ENCODE data around the gene ESYT2.
"Not testable (repeated sequence)": the region's sequence is repeated elsewhere in the genome, so short reads cannot be mapped to it uniquely, and the experiment has no call there.

ESYT2 gene

DNA sequence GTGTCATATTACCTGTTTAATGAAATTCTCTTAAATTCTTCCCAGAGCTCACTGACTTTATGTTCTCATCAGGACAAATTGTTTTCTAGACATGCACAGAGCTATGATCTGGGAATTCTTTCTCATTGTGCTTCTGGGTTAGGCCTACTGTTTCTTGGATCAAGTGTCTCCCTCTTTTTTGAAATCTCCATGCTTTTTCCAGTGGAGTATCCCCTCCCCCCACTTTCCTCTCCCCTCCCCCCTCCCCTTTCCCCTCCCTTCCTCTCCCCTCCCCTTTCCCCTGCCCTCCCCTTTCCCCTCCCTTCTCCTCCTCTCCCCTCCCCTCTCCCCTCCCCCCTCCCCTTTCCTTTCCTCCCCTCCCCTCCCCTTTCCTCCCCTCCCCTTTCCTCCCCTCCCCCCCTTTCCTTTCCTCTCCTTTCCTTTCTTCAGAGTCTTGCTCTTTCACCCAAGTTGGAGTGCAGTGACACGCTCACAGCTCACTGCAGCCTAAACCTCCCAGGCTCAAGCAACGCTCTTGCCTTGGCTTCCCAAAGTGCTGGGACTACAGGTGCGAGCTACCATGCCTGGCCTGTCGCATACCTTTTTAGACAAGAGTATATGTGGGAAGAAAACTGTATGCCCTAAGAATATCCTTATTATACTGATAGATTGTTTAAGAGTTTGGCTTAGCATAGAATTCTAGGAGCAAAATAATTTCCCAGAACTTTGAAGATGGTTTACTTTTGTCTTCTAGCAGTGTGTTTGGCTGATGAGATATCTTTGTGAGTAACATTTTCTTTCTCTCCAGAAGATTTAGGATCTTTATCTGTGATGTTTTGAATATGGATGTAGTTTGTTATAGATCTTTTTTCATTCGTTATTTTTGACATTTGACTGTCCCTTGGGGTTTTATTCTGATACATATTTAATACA lies 29.5 kb upstream of the ESYT2 start:
- no peak for DNase-seq (ENCODE audit: low read depth in 2 of 2)

DNA sequence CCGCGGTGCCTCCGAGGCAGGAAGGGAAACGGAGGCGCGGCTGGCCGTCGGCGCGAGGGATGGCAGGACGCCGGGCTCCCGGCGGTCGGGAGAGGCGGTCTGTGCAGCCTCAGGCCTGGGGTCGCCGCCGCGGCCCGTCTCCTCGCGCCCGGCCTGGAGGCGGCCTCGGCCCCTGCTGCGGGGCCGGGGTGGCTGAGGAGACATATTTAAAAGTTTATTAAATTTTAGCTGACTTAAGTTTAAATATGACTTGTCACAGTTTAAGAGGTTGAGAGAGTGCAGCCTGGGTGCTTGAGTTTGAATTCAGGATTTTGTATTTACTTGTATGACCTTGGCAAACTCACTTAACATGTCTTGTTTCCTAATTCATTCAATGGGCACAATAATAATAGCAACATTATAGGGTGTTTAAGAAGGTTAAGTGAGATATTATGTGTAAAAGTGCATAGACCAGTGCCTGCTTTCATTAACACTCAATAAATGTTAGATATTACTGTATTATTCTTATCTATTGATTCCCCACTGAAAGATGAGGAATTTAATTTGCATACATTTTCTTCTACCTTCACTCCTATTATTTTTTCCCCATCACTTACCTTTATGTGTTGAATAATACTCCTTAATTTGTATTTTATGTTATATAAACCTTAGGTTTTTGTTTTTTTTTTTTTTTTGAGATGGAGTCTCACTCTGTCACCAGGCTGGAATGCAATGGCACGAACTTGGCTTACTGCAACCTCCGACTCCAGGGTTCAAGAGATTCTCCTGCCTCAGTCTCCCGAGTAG lies 27.8 kb upstream of the ESYT2 start:
- no peak for DNase-seq (ENCODE audit: low read depth in 2 of 2)

DNA sequence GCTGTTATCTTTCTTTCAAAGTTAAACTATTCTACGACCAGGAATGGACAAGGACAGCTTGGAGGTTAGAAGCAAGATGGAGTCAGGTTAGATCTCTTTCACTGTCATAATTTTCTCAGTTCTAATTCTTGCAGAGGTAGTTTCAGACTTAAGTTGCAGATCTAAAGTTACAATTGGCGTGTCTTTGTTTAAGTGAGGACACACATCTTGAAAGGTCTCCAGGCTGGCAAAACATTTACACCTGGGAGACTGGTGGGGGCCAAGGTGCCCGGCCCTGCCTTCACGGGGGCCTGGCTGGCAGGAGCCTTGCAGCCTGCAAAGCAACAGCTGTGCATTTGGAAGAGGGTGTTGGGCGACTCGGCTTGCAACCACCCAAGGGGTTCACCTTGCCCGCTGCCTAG lies 25.4 kb upstream of the ESYT2 start:
- DNase-seq (ENCODE audit: low read depth in 2 of 2): no peak

DNA sequence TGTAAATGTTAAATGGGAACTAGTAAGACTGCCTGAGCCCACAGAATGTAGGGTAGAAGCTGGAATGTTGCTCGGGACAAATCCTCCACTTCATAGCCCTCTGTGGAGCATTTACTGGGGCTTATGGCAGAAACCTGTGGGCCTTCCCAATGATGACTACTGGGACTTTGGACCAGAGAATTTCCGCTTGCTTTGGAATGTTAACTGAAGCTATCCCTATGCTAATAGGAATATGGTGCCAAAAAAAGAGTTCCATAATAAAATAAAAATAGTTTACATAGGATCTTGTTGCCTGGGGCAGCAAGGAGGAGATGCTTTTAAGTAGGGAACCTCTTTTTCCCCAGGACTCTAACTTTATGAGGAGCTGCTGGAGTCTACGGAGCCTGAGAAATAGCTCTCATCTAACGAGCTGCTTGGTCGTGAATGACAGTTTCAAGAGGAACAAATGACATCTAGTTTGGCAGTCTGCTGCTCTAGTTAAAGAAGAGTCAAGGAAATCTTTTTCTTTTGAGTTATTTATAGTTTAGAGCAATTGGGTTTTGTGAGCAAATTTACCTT lies 21.3 kb upstream of the ESYT2 start:
- no peak for DNase-seq (ENCODE audit: low read depth in 2 of 2)

DNA sequence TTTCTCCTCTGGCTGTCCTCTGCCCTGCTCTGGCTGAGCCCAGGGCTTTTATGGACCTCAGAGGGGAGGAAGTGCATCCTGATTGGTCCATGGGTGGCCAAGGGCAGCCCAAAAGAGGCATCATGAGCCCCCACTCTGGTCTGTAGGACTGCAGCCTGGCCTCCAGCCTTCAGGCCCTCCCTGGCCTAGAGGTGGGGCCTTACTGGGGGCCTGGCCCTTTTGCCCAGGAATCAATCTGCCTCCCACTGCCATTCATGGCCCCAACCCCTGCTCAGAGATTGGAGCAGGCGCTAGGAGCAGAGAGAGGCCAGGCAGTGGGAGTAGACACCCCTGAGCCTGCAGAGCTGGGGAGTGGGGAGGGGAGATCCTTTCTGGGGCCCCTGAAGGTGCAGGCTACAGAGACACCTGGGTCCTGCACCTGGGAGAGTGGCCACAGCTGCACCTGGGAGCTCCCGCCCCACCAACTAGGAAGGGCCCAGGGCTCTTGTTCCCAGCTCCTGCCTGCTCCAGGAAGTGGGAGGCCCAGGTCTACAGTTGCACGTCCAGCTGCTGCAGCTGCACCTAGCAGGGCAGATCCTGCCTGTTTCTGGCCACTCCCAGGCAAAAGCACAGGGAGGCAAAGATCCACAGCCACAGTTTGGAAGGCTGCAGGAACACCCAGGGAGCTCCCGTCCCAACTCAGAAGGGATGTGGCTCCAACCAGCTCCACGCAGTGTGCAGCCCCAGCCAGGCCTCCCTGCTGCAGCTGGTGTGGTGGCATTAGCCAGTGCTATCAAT lies 20.6 kb upstream of the ESYT2 start:
- DNase-seq (ENCODE audit: low read depth in 2 of 2): no peak

DNA sequence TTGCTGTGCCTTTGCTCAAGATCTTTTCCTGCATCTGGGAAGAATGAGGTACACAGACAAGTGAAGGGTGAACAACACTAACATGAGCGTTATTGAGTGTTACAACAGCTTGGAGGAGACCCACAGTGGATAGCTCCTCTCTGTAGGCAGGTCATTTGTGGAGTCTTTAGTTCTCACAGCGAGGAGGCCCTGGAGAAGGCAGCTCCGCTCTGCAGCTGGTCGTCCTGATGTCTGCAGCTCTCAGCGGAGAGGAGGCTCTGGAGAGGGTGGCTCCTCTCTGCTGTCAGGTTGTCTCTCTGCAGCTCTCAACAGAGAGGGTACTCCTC lies 20.1 kb upstream of the ESYT2 start:
- no peak for DNase-seq (ENCODE audit: low read depth in 2 of 2)

DNA sequence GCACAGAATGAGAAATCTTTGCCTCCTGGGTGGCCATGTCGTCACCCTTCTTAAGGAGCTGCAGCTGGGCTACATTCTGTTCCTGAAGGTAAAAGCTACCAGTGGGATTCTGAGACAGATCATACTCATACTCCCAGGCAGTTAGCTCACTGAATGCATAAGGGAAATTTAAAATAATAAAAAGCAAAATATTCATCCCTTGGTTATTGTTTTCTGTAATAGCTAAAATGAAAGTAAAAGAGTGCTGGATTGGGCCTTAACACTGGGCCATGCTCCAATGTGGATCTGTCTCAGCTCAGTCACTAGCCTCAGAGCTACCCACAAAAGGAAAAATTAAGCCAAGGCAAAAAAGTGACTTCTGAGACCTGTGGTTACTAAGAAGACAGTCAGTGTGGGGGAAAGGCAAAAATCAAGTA lies 18.1 kb upstream of the ESYT2 start:
- DNase-seq (ENCODE audit: low read depth in 2 of 2): no peak

DNA sequence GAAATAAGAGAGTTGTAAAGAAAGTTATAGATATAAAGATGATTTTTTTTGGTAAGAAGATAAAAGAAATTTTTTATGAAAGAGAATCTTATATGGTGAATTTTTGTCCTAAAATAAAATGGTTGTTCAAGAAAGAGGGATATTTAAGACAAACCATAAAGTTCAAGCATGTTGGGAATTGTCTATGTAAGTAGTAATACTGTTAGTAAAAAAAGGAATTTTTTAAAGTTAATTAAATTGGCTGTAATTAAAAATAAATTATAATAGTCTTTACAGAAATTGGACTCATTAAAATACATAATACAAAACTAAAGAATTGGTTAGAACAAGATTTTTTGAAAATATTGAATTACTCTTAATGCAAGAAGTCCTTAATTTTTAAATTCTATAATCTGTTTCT lies 17.0 kb upstream of the ESYT2 start:
- DNase-seq (ENCODE audit: low read depth in 2 of 2): no peak

DNA sequence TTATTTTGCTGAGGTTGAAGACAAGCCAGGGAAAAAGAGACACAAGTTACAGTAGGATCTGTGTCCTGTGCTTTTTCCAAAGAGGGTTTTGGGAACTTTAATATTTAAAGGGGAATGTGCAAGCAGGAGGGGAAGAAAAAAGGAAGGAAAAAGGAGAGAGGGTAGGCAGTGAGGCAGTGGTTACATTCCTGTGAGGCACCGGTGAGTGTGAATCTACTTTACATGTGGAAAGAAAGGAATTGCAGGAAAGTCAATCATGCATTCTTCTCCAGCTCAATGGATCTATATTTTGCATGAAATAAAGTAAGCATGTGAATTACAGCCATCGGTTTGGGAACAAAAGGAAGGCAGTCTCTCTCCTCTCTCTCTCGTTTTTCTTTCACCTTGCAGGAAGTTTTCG lies 14.5 kb upstream of the ESYT2 start:
- no peak for DNase-seq (ENCODE audit: low read depth in 2 of 2)

DNA sequence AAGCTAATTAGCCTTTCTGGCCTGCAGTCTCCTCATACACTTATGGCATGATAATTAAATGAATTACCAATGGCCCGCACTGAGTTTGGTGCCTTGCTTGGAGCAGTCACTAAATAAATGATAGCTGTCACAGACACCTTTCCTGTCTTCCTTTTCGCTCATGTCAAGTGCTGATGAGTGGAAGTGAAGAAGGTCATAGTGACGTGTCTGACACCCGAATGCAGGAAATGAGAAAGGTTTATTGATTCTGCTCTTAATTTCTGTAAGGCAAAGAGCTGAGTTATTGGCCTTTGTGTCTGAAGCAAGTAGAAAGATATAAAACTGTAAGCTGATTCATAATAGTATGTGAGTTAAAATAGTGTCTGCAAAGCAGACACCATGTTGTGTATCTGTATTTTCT lies 13.2 kb upstream of the ESYT2 start:
- DNase-seq (ENCODE audit: low read depth in 2 of 2): no peak

DNA sequence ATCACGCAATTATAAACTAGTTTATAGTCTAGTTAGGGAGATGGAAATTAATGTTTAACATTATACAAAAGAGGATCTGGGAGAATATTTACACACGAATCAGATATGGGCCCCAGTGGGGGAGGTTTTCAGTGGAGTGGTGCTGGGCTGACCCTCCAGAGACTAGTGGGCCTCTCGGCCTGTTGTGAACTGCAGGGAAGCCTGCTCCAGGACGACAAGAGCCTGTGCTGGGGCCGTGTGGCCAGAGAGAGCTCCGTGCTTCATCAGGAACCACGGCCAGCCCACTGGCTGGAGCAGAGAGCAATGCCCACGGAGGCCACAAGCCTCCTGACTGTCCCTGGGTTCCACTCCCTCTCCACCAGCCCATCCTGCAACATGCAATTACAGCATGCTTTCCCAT lies 11.3 kb upstream of the ESYT2 start:
- DNase-seq (ENCODE audit: low read depth in 2 of 2): no peak

DNA sequence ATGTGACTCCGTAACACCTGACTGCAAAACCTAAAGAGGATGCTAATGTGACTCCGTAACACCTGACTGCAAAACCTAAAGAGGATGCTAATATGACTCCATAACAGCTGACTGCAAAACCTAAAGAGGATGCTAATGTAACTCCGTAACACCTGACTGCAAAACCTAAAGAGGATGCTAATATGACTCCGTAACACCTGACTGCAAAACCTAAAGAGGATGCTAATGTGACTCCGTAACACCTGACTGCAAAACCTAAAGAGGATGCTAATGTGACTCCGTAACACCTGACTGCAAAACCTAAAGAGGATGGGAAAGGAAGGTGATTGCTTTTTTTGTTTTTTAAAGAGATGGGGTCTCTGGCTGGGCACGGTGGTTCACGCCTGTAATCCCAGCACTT lies 9.9 kb upstream of the ESYT2 start:
- not testable (repeated sequence) for DNase-seq (ENCODE audit: low read depth in 2 of 2)

DNA sequence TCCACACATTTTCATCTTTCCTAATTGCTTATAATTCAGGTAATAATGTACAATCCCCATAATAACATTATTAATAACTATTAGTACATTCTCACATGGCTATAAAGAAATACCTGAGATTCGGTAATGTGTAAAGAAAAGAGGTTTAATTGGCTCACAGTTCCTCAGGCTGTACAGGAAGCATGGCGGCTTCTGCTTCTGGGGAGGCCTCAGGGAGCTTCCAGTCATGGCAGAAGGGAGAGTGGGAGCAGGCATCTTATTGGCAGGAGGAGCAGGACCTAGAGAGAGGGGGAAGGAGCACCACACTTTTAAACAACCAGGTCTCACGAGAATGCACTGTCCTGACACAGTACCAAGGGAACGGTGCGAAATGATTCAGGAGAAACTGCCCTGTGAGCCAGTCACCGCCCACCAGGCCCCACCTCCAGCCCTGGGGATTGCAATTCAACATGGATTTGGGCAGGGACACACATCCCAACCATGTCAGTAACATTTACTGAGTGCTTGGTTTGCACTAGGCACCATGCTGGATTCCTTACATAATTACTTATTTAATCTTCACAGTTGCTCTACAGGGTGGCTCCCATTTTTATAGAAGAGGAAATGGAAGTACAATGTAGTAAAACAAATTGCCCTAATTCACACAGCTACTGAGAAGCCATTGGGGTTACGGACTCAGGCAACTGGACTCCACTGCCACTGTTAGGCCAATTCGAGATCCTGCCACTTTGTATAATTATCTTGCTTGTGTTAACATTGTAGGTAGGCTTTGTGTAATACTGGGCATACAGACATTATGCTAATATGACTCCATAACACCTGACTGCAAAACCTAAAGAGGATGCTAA lies 8.7 kb upstream of the ESYT2 start:
- DNase-seq (ENCODE audit: low read depth in 2 of 2): no peak

DNA sequence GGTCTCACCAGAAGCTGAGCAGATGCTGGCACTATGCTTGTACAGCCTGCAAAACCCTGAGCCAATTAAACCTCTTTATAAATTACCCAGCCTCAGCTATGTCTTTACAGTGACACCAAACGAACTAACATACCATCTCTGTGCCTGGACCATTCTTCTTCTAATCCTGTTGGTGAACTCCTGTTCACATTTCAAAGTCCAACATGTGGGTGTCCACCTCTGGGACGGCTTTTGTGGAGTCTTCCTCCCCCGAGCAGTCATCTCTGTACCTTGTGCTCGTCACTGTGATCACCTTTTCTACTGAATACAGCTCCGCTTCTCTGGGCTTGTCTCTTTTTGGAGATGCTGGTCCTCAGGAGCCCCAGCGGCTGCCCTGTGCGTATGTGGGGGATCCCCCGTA lies 7.4 kb upstream of the ESYT2 start:
- no peak for DNase-seq (ENCODE audit: low read depth in 2 of 2)

DNA sequence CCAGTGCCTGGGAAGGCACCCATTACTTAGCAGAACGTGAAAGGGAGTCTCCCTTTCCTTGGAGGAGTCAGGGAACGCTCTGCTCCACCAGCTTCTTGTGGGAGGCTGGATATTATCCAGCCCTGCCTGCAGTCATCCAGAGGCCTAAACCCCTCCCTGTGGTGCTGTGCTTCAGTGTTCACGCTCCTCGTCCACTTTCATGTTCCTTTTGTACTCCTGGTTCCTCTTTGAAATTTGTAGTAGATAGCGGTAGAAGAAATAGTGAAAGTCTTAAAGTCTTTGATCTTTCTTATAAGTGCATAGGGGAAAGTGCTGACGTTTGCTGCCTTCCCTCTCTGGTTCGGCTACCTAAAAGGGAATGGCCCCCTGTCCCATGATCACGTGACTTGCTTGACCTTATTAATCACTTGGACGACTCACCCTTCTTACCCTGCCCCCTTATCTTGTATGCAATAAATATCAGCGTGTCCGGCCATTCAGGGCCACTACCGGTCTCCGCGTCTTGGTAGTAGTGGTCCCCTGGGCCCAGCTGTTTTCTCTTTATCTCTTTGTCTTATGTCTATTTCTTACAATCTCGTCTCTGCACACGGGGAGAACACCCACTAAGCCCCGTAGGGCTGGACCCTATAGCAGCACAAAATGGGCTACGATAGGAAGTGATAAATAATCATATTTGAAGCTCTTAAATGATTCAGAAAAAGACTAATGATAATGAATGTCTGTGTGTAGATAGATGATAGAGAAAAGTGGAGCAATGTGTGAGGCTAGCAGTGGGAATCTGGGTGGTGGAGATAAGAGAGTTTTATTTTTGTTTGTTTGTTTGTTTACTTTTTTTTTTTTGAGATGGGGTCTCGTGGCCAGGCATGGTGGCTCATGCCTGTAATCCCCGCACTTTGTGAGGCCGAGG lies 5.8 kb upstream of the ESYT2 start:
- no peak for DNase-seq (ENCODE audit: low read depth in 2 of 2)

DNA sequence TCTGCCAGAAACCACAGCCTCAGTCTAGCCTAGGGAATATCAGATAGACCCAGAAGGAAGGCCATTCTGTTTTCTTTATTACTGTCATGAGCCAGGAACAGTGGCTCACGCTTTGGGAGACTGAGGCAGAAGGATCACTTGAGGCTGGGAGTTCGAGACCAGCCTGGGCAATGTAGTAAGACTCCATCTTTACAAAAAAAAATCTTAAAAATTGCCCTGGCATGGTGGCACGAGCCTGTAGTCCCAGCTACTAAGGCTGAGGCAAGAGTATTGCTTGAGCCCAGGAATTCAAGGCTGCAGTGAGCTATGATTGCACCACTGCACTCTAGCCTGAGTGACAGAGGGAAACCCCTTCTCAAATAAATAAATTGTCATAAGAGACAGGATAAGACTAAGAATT lies 3.7 kb upstream of the ESYT2 start:
- DNase-seq (ENCODE audit: low read depth in 2 of 2): no peak

DNA sequence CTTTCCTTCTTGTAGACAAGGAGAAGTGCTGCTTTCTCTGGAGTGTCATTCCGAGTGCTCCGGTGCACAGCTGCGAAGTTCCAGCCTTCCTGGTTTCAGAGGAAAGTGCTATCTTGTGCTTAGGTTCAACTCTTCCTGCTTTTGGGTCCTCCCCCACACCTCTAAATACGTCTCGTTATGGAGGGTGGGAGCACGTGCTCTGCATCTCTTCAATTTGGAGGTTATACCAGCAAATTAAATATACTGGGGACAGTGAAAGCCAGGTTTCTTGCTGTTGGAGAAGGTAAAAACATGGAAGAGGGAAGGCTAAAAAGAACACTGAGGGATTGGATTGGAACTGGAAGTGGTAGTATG lies 2.4 kb upstream of the ESYT2 start:
- no peak for DNase-seq (ENCODE audit: low read depth in 2 of 2)

DNA sequence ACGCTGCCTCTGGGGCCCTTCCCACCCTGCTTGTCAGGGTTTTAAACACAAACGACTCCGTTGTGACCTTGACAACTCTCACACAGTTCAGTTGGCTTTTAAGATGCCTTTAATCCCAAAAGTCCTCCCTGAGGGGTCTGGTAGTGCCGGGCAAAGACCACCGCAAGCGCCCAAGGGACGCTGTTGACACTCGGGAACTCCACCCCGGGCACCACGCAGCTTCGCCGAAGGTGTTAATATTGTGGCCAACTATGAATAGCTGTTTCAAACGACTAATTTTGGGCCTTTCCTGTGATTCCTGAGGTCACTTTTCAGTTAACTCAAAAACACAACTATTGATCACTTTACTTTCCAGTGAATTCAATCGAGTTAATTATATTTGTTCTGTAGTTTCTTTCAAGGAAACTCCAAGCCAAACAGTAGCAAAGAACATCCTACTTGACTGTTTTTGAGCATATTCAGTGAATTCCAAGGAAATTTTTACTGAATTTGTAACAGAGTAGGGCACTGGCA lies 958 bp upstream of the ESYT2 start:
- no peak for DNase-seq (ENCODE audit: low read depth in 2 of 2)

DNA sequence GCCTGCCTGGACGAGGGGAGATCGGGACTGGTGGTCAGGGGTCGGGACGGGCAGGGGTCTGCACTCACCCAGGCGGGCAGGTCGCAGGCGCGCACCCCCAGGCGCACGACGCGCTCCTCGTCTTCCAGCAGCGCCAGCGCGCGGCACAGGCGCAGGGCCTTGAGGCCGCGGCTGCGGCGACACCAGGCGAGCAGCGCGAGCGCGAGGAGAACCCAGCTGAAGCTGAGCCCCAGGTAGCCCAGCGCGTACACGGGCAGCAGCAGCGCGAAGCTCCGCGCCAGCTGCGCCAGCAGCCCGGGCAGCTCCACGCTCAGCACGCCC lies 328 bp downstream of the ESYT2 start:
- DNase-seq (ENCODE audit: low read depth in 2 of 2): no peak

Measured in stimulated activated CD8-positive, alpha-beta memory T cell treated with anti-CD3 and anti-CD28 coated beads, Interleukin-15, amount 100 ng/mL, for 4 hours (primary cell).